HS-5 (cell line): ENCODE results near the gene GALNT14.
"Not testable (repeated sequence)": the region's sequence is repeated elsewhere in the genome, so short reads cannot be mapped to it uniquely, and the experiment has no call there.

Experiments
- DNase-seq: peaks from one replicate; pipeline ENCODE4 v3.0.0-alpha.2; 2012; ENCODE audit warnings: low read depth

The GALNT14 gene

DNA sequence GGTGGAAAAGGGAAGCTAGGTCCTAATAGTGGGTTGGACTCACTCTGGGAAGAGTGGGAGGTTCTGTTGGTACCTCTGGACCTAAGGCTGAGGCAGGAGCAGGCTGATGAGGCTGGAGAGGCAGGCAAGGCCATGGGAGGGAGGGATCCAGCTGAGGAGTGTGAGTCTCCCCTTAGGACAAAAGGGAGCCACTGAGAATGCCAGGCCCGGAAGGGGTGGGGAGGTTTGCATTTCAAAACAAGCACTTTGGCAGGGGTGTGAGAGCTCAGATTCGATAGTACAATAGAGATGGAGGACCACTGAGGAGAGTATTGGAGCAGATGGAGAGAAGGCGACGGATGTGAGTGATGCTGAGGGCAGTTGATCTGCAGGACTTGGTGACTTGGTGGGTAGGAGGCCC lies 198.9 kb downstream of the GALNT14 start:
- DNase-seq, result no peak

DNA sequence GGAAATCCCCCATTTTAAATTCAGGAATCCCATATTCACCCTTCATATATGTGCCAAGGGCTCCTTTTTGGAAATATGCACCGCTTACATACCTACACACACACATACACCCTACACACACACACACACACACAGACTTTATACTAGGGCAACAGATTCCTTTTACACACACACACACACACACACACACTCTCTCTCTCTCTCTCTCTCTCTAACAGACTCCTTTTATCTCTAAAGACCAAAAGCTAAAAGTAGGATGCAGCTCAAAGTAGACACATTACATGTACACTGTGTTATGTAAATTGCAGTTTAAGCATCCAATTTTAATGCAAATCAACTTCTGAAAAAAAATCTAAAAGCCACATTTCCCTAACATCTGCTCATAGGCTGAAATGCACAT lies 200.0 kb downstream of the GALNT14 start:
- no peak for DNase-seq

DNA sequence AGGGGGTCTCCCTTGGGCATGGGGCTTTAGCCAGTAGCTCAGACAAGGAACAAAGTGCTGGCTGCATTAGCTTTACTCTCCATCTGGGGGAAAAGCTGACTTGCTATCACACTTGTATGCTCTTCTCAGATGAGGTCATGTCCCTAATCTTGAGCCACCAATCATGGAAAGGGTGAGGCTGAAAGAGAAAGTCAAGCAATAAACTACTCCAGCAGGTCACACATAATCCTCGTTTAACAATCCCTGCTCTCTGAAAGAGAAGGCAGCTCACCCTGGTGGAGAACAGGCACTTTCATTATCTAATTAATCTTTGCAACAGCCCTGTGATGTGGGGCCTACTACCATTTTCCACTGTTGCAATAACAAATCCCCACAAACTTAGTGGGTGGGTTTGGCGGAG lies 201.3 kb downstream of the GALNT14 start:
- no peak for DNase-seq

DNA sequence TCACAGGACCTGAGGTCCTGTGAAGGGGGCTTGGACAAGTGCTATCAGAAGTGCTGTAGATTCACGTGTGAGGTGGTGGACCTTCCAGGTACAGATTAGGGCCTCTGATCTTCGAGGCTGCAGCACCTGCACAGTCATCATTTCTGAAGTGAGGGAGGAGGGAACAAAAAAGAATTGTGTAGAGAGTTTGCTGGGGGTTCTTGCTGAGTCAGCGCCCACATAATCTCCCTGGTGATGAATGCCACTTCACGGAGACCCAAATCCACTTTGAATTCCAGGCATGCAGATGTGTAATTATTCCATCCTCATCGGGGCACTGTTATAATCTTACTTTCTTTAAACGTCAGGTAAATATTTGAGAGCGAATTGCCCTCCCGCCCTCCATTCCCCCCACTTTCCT lies 202.4 kb downstream of the GALNT14 start:
- no peak for DNase-seq

DNA sequence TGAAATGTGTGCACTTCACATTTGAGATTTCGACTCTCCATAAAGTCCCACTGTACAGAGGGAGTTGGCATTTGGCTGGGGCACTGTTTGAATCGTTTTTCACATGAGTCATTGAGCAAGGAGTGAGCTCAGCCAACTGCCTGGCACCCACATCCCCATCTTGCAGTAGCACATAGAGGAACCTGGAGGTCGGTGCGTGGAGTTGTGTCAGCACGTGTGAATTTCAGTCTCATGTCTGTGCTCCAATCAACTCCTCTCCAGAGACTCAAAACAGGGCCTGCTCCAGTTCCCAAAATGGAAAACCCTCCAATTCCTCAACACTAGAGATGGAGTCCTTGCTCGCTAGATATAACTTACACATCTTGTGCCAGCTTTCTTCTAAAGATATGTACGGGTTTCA lies 204.2 kb downstream of the GALNT14 start:
- no peak for DNase-seq

DNA sequence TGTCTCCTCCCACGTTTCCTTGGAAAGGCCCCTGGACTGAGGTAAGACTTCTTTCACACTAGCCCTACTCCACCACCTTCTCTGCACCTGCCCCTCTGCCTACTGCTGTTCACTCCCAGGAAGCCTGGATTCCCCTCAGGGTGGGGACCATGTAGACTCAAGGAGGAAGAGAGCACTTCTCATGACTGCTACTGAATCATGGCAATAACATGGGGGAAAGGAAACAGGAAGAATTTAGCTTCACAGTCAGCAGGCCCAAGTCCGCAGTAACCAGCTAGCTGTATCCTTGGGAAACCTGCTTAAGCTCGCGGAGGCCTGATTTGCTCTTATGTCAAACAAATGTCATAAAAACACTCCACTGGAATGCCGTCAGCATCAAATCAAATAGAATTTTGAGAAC lies 204.7 kb downstream of the GALNT14 start:
- DNase-seq, result no peak

DNA sequence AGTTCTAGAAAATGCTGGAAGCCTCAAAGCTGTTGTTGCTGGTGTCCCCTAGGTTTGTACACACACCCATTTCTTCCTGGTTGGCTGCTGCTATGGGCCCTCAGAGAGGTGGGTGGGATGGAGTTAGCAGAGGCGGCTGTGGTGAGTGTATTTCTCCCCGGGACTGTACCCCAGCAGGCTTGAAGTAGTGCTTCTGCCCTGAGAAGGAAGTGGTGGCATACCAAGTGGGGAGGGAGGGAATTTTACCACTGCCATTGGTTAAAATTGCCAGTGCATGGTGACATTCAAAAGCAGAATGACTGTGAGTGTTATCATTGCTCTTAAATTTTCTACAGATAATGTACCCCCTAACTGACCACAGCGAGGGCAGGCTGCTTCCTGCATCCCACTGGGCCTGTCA lies 205.4 kb downstream of the GALNT14 start:
- DNase-seq, result no peak

DNA sequence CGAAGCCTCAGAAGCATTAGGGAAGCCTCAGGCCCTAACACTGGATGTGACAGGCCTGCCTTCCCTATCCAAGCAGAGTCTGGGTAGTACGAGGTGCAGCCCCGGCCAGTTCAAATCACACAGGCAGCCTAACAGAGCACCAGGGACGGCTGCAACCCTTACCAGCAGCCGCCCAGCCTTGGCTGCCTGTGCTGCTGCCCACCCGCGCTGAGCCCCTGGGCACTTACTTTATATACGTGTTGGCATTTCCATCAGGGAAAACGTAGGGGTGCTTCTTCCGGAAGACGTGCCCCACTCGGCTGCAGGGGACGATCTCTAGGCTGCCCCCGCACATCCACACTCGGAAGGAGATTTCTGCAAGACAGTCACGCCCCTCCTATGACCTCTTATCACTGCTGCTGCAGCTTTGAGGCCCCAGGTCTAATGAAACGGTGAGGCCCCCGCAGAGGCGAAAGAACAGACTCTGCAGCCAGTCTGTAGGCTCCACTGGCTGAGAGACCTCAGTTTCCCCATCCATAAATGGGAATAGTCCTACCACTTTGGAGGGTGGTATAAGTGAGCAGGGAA lies 206.3 kb downstream of the GALNT14 start:
- no peak for DNase-seq

DNA sequence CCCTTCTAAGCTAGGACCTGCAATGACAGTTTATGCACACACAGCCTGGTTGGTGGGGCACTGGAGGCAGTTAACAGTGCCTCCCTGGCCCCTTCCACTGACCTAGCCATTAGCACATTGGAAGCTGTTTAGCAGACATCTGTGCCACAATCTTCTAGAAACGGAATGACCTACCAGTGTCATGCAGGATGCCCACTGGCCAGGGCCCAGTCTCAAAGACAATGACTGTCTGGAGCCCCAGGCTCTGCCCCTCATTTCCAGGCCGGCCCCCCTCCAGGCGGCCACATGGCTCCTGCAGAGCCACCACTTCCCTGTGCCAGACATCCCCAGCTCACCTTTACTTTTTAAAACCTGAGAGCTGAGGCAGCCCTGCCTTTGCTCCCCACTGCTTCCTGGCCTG lies 207.5 kb downstream of the GALNT14 start:
- DNase-seq, result no peak

DNA sequence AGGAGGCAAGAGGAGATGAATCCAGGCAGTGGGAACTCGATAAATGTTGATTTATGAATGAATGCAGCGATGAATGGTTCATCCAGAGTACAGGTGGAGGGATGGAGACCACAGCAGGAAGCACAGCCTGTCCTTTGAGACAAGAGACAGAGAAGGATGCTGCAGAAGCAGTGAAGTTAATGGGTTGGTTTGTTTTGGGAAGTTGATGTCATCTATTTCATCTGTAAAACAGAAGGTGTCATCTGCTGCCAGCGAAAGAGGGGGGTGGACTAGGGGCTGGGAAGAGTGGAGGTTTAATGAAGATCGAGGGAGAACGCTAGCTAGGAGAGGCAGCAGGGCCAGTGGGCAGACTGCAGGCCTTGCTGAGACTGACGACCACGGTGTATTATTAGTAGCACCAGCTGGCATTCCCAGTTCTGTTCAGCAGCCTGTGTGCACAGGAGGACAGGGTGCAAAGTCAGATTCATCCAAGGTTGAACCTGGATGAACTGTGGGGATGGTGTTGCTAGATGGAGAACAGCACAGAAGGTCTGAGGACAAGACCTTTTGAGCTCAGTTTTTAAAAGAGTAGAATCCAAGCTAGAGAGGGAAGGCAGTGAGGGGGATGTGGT lies 210.7 kb downstream of the GALNT14 start:
- DNase-seq, result no peak

DNA sequence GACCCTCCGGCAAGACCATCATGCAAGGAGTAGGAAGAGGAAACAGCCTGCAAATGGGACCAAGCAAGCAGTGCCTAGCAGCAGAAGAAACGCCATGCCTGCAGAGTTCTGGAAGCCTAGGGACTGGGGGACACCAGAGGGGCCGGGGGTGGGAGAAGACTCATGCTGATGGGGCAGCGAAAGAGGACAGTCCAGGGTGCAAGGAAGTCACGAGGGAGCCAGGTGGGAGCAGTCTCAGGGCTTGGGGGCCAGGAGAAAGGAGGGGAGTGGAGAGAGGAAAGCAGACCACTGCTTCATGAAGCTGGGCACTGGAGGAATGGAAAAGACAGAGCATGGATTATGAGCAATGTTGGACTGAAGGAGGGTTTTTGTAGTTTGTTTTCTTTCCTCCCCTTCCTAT lies 211.6 kb downstream of the GALNT14 start:
- DNase-seq, result no peak

DNA sequence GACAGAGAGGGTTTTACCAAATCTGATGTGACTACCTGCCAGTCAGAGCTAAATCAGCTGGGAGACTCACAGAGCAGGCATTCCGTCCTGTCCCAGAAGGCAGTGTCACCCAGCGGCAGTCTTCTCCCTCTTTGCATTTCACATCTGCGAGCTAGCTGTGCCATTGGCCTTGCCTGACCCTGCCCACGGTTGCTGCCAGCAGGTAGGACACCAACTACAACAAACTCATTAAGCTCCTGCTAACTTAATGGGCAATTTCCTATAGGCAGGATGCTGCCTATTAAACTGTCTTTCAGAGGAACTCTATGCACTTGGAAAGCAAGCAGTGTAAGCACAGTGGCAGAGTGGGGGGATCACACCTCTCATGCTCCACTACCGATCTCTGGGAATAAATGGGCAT lies 214.6 kb downstream of the GALNT14 start:
- DNase-seq, result no peak

DNA sequence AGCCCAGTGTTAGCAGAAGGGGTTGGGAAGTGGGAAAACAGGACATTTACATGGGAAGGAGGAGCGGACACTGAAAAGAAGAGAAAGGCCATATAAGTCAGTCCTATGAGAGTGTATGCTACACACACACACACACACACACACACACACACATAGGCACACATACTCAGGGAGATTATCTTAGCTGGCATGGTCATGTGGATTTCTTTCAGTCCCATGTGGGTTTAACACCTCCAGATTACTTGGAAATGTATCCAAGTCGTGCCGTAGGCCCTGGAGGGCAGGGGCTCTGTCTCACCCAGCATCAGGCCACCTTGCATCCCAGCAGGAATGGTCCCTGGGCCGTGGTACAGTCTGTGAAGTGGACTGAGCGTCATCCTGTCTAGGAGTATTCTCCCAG lies 217.7 kb downstream of the GALNT14 start:
- DNase-seq, result no peak

DNA sequence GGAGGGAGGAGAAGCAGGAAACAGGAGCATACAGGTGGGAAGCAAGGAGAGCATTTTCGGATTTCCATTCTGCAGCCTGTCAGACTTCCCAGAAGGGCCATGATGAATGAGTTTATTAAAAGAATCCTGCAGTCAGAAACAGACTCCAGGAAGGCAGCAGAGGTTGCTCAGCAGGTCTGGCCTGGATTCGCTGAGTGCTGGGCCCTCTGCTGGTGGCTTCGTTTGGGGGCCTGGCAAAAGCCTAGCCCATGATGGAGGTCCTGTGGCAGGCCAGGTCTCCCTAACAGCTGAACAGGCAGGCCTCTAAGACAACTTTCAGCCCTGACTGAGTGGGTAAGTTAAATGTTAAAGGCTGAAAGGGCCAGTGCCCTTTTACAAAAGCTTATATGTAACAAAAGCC lies 222.8 kb downstream of the GALNT14 start:
- no peak for DNase-seq

DNA sequence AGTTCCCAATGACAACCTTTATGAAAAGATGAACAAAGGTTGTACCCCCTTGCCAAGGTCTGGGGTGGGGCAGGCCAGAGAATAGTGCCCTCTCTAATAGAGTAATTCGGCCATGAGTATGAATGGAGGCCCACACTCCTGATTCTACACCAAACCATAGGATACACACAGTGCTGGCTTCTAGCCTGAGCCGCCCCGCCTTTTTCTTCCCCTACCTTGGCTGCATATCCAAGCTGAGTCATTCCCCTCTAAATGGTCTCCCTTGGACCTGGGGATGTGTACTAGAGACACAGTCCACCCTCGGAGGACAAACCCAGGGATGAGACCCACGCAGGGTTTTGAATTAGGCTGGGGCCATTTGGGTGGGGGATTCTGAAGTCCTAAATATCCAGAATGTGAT lies 223.8 kb downstream of the GALNT14 start:
- no peak for DNase-seq

DNA sequence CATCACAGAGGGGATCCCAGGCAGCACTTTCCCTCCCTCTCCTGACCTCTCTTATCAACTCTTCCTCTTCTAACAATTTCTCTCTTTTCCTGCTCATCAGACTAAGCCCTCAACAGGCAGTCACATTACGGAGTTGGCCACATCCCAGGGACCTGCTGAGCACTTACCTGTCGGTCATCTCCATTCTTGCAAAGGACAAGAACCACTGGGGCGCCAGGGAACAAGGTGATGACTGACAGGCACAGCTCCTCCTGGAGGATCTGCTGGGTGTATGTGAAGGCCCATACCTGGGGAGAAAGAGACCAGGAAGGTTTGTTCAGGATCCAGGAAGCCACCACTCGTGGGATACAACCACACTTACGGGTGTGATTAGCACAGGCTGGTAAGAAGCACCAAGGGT lies 226.2 kb downstream of the GALNT14 start:
- DNase-seq, result no peak

DNA sequence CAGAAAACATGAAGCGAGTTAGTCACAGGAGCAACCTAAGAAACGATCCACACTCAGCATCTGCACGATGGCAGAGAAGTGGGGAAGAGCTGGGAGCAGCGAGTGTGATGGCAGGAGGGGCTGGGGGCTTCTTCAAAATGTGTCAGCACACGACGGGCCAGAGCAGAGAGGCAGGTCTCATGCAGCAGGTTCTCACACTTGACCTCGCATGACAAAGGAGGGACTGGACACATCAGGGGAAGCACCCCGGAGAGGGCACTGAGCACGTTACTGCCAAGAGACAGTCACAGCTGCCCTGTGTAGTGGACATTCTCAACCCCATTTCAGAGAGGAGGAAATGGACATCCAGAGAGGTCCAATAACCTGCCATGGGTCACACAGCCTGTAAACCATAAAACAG lies 226.9 kb downstream of the GALNT14 start:
- DNase-seq, result no peak

DNA sequence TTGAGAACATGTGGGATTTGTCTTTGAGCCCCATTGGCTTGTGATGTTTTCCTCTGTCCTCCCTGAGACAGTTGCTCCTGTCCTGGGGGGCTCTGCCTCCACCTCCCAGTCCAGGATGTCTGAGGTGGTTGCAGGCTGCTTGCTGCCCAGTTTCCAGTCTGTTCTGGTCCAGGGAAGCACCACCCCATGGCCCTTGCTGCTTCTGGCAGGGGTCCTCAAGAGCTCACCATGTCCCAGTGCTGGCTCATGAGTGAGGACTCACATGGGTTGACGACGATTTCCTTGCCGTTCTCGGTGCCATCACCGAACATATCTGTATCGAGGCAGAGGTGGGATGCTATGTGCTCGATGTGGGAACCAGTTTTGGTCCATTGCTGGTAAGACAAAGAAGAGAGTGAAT lies 227.6 kb downstream of the GALNT14 start:
- no peak for DNase-seq

DNA sequence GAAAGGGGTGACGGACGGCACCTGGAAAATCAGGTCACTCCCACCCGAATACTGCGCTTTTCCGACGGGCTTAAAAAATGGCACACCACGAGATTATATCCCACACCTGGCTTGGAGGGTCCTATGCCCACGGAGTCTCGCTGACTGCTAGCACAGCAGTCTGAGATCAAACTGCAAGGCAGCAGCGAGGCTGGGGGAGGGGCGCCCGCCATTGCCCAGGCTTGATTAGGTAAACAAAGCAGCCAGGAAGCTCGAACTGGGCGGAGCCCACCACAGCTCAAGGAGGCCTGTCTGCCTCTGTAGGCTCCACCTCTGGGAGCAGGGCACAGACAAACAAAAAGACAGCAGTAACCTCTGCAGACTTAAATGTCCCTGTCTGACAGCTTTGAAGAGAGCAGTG lies 233.8 kb downstream of the GALNT14 start:
- not testable (repeated sequence) for DNase-seq

DNA sequence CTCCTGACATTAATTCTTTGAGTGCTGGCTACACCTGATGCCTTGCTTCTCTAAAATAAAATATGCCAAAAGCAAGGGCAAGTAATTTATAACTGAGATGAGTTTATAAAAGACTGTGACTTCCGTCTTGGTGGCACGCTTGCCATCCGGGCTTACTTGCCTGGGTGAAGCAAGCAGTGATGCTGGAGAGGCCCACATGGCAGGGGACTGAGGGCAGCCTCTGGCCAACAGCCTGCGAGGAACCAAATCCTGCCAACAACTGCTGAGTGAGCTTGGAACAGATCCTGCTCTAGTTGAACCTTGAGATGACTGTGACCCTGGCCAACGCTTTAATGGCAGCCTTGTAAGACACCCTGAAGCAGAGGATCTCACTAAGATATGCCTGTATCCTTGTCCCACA lies 234.9 kb downstream of the GALNT14 start:
- DNase-seq, result no peak

DNA sequence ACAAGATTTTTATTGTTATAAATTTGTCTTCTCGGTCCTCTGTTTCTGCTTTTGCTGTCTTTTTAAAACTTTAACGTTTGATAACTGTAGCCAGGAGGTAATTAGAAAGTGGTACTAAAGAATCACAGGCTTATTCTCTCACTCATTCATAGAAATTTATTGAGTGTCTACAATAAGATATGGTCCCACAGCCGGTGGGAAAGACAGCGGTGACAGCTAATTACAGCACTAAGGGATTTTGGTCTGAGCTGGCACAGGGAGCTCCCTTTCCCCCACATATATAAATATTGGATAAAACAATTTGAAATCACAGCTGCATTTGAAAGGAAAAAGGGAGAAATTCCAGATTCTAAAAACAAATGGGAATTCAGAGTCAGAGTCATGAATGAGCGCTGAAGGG lies 237.9 kb downstream of the GALNT14 start:
- no peak for DNase-seq

DNA sequence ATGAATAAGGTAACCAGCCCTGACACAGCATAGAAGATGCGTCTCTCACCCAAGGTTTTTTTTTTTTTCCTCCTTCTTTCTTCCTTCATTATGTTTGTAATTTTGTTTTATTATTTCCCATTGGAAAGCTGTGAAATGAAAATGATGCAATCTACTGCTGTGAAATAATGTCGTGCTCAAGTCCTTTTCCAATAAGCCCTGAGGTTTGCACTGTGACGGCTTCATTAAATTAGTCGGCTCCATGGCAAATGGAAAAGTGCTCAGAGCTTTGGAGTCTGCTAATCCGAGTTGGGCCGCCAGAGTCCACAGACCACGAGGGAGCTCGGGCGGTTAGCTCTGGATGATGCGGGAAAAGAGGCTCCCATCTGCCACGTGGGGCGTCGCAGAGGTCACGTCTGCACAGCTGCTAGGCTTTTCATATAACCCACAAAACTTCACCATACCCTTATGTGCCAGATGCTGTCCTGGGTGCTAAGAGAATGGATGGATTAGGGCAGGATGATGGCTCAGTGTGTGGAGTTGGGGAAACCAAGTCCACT lies 238.7 kb downstream of the GALNT14 start:
- DNase-seq, result no peak

DNA sequence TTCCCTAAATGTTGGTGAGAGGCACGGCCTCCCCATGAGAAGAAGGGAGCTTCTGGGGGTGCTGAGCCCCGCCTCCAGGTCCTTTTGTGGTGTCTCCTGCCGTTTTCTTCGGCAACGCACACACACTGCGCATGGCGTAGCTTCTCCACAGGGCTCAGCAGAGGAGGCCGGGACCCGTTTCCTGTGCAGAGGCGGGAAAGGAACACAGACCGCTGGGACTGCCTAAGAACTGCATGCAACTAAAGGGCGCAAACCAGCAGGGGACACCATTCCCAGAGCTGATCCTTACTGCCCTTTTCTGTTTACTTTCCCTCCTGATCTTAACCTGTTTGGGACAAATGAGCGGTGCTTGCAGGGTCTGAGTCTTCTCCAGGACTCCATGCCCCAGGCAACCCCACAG lies 240.7 kb downstream of the GALNT14 start:
- no peak for DNase-seq

DNA sequence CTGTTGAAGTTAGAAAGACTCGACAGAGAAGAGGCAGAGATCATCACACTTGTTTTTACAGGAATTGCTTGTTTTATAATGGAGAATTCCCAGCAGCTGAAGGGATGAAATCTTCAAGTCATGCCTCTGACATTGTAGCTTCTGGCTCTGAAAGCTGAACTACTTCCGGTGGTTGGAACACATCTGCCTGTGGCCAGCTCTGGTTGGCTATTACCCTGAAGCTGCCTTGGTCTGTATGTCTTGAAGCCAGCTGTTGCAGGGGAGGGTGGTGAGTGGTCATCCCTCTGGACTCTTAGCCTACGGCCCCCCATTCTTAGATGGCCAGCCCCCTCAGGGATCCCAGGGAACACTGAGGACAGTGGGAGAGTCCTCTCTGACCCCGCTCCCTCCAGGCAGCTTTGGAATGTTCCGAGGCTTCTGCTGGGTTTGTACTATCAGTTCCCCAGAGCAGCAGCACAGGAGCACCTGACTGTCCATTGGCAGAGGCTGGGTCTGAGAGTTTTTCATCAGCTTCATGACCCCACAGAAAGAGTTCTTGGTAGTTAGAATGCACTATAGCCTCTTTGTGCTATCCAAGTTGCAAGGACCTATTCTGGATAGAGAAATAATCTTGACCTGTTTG lies 243.6 kb downstream of the GALNT14 start:
- no peak for DNase-seq
